ENCODE results near the gene IGF2BP2.

GRCh38 chr3:185717627-185718402, 107.0 kb downstream of the IGF2BP2 start:
- TF ChIP-seq CTCF (IDR thresholded peaks at IDR 0.05) (no peak), ZNF425 (CRISPR knock-in tag; conservative IDR thresholded peaks at IDR 0.05) (no peak), FOXP1 (CRISPR knock-in tag; IDR thresholded peaks at IDR 0.05; ENCODE audit: borderline replicate concordance) (no peak), NFATC4 (CRISPR knock-in tag; IDR thresholded peaks at IDR 0.05) (no peak), TP53 (CRISPR knock-in tag; IDR thresholded peaks at IDR 0.05) (no peak), ATF2 (CRISPR knock-in tag; IDR thresholded peaks at IDR 0.05; ENCODE audit: borderline replicate concordance, low read depth) (no peak), MAX (CRISPR knock-in tag; IDR thresholded peaks at IDR 0.05) (no peak), ZNF121 (CRISPR knock-in tag; IDR thresholded peaks at IDR 0.05) (no peak), ELF4 (CRISPR knock-in tag; IDR thresholded peaks at IDR 0.05; ENCODE audit: low read depth) (no peak)

All from WTC11 (cell line).